Measurements from ENCODE around the gene ACSF3. TPM values are rescaled to one million over a fixed set of nuclear protein-coding genes. Genes with fewer than 3 reads are reported as not detected.
"Not testable (repeated sequence)": the region's sequence is repeated elsewhere in the genome, so short reads cannot be mapped to it uniquely, and the experiment has no call there.

ACSF3 gene
- total RNA-seq, 6 donors from 2014 or later = 30.2 to 97.4 (median 35.3) TPM

DNA sequence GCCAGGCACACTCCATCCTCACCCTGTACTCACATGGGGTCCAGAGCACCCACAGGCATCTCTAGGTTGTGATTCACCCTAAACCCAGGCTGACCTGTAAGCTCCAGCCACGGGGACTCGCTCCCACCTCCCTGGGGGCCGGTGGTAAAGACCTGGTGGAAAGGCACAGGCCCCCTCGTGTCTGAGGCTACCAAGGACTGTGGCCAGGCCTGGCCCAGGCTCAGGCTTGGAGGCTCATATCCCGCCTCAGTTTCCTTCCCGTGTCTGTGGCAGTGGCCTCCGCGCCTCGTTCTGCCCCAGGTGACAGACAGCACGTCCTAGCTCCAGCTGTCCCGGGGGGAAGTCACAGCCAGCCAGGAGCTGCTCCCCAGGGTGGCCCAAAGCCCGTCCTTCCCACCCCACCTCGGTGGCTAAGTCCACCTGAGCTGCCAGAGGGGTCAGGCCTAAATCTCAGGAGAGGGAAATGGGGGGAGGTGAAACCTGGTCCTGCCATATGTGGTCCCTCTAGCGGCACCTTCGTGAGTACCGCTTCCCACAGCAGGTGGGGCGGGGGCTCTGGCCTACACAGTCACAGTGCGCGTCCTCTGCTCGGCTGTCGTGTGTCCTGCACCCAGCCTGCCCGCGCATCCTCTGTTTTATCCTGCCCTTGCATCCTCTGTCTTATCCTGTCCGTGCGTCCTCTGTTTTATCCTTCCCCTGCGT, 90.5 kb downstream of the ACSF3 start:
- no peaks in the 10 kb centered on the region for H3K4me1 ChIP-seq
- ATAC-seq (ENCODE audit: low FRiP score in 2 of 2) (no peak), DNase-seq (peak in 1 of 2 donors; percentile 60)
- 69 to 70% methylated on average over 14 to 26 of the region's 26 CpGs for WGBS, 2 donors
- H3K36me3 ChIP-seq = no peaks in the 10 kb centered on the region
- no peaks in the 10 kb centered on the region for H3K27me3 ChIP-seq
- TF ChIP-seq EP300 (IDR thresholded peaks at IDR 0.05) = no peak
- TF ChIP-seq POLR2AphosphoS5 (IDR thresholded peaks at IDR 0.05) = no peak
- TF ChIP-seq, protein P1, sequence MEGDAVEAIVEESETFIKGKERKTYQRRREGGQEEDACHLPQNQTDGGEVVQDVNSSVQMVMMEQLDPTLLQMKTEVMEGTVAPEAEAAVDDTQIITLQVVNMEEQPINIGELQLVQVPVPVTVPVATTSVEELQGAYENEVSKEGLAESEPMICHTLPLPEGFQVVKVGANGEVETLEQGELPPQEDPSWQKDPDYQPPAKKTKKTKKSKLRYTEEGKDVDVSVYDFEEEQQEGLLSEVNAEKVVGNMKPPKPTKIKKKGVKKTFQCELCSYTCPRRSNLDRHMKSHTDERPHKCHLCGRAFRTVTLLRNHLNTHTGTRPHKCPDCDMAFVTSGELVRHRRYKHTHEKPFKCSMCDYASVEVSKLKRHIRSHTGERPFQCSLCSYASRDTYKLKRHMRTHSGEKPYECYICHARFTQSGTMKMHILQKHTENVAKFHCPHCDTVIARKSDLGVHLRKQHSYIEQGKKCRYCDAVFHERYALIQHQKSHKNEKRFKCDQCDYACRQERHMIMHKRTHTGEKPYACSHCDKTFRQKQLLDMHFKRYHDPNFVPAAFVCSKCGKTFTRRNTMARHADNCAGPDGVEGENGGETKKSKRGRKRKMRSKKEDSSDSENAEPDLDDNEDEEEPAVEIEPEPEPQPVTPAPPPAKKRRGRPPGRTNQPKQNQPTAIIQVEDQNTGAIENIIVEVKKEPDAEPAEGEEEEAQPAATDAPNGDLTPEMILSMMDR (IDR thresholded peaks at IDR 0.05) = no peak
- no peak for TF ChIP-seq POLR2A (IDR thresholded peaks at IDR 0.05)
- H3K27ac ChIP-seq = no peak overlapping the region
- H3K4me3 ChIP-seq = no peak overlapping the region
- H3K9me3 ChIP-seq = no peaks in the 10 kb centered on the region

DNA sequence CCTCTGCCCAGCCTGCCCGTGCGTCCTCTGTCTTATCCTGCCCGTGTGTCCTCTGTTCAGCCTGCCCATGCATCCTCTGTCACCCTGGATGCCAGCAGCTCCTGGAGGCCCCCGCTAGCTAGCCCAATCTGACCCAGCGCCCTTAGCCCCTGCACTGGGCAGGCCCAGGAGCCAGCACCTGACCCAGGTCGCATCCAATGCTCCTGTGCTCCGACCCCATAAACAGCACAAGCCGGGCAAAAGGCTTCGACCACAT, 91.0 kb downstream of the ACSF3 start:
- Histone ChIP-seq H3K36me3 (no peaks in the 10 kb centered on the region), H3K9me3 (no peaks in the 10 kb centered on the region), H3K27ac (no peak overlapping the region), H3K27me3 (no peaks in the 10 kb centered on the region), H3K4me3 (no peak overlapping the region), H3K4me1 (no peaks in the 10 kb centered on the region)
- 73 to 84% methylated on average over 8 to 9 of the region's 9 CpGs for WGBS, 2 donors
- TF ChIP-seq POLR2AphosphoS5 (IDR thresholded peaks at IDR 0.05) (no peak), EP300 (IDR thresholded peaks at IDR 0.05) (no peak), POLR2A (IDR thresholded peaks at IDR 0.05) (no peak)
- TF ChIP-seq, protein P1 (IDR thresholded peaks at IDR 0.05) = no peak
- ATAC-seq (ENCODE audit: low FRiP score in 2 of 2) (peak in 1 of 2 donors; percentile 3), DNase-seq (no peak)

DNA sequence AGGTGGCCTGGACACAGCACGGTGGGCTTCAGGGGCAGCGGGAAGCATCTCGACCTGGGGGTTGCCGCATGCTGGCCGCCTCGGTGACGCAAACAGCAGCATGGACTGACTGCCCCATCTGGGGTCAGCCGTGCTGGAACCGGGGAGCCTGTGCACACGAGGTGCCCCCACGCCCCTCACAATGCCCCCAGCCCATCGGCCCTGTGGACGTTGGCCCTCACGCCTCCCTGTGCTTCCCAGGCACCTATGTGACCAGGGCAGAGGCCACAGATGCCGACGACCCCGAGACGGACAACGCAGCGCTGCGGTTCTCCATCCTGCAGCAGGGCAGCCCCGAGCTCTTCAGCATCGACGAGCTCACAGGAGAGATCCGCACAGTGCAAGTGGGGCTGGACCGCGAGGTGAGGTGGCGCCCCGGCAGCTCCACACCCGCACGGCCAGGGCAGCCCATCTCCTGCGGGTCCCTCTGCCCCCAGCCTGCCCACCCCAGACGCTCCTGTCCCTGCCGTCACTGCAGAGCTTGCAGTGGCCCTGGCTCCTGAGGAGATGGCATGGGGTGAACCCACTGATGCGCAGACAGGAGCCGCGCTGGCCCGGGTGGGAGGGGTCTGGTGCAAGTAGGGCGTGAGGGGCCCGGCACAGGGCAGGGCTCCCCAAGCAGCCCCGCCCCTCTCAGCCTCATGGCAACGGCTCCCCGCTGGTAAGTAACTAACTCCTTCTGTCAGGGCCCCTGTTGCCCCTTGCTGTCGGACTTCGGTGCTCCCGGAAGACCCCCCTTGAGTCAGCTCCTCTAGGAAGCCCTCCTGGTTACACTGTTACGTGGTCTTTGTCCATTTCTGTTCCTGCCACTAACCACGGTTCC, 91.5 kb downstream of the ACSF3 start:
- Histone ChIP-seq H3K9me3 (no peaks in the 10 kb centered on the region), H3K27me3 (no peaks in the 10 kb centered on the region), H3K36me3 (no peaks in the 10 kb centered on the region), H3K27ac (no peak overlapping the region), H3K4me3 (no peak overlapping the region), H3K4me1 (no peaks in the 10 kb centered on the region)
- peak in 1 of 2 donors; percentile 8 for ATAC-seq (ENCODE audit: low FRiP score in 2 of 2)
- DNase-seq = peak in 1 of 2 donors; percentile 82
- 80 to 93% methylated on average over 11 to 34 of the region's 48 CpGs for WGBS, 2 donors
- TF ChIP-seq, protein P1 (IDR thresholded peaks at IDR 0.05) = no peak
- TF ChIP-seq POLR2A (IDR thresholded peaks at IDR 0.05) = no peak
- no peak for TF ChIP-seq POLR2AphosphoS5 (IDR thresholded peaks at IDR 0.05)
- no peak for TF ChIP-seq EP300 (IDR thresholded peaks at IDR 0.05)

DNA sequence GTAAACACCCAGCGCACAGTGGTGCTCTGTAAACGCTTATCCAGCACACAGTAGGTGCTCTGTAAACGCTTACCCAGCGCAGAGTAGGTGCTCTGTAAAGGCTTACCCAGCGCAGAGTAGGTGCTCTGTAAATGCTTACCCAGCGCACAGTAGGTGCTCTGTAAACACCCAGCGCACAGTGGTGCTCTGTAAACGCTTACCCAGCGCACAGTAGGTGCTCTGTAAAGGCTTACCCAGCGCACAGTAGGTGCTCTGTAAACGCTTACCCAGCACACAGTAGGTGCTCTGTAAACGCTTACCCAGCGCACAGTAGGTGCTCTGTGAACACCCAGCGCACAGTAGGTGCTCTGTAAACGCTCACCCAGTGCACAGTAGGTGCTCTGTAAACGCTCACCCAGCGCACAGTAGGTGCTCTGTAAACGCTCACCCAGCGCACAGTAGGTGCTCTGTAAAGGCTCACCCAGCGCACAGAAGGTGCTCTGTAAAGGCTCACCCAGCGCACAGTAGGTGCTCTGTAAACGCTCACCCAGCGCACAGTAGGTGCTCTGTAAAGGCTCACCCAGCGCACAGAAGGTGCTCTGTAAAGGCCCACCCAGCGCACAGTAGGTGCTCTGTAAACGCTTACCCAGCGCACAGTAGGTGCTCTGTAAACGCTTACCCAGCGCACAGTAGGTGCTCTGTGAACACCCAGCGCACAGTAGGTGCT, 92.4 kb downstream of the ACSF3 start:
- H3K9me3 ChIP-seq = not testable (repeated sequence)
- 87 to 100% methylated on average over 2 to 26 of the region's 30 CpGs for WGBS, 2 donors

DNA sequence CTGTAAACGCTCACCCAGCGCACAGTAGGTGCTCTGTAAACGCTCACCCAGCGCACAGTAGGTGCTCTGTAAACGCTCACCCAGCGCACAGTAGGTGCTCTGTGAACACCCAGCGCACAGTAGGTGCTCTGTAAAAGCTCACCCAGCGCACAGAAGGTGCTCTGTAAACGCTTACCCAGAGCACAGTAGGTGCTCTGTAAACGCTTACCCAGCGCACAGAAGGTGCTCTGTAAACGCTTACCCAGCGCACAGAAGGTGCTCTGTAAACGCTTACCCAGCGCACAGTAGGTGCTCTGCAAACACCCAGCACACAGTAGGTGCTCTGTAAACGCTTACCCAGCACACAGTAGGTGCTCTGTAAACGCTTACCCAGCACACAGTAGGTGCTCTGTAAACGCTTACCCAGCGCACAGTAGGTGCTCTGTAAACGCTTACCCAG, 93.0 kb downstream of the ACSF3 start:
- H3K27ac ChIP-seq; H3K9me3 ChIP-seq; H3K4me1 ChIP-seq; DNase-seq; H3K36me3 ChIP-seq; H3K27me3 ChIP-seq; H3K4me3 ChIP-seq; ATAC-seq (ENCODE audit: low FRiP score in 2 of 2): not testable (repeated sequence)
- WGBS, 2 donors = 89 to 91% methylated on average over 8 to 20 of the region's 20 CpGs

More for the DNA sequence above, 92.4 kb downstream of the ACSF3 start:
- H3K27me3 ChIP-seq; H3K4me3 ChIP-seq; H3K4me1 ChIP-seq; ATAC-seq (ENCODE audit: low FRiP score in 2 of 2); DNase-seq; H3K36me3 ChIP-seq; H3K27ac ChIP-seq: not testable (repeated sequence)

All from upper lobe of left lung (tissue), 6 donors.